Body of pancreas (tissue), 4 donors: Measurements from ENCODE around the gene TYW5.

Experiments used
- CTCF ChIP-seq, 7 experiments: fragments of 450-650 bp in 4 of 7; fragments of 200-600 bp in 3 of 7; sonication (generic) in 3 of 7; IDR thresholded peaks; one replicate each; pipeline ENCODE4 v1.5.1; 2016 to 2019; ENCODE audit warnings: antibody characterized with exemption in 7 of 7
- POLR2A ChIP-seq, 3 donors: fragments of 450-650 bp; IDR thresholded peaks; one replicate each; pipeline ENCODE4 v1.6.1; 2016; ENCODE audit warnings: antibody characterized with exemption in 3 of 3, mild to moderate bottlenecking in 2 of 3

GRCh38 chr2:199973703-199974102 lies 18.4 kb upstream of the TYW5 start:
- peak in 6 of 7 experiments; percentile 21 to 64 (median 54) for TF ChIP-seq CTCF (IDR thresholded peaks at IDR 0.05)
- TF ChIP-seq POLR2A (IDR thresholded peaks at IDR 0.05) = no peak
